DMS153 (cell line): ENCODE measurements around the gene ZPBP.
"Not testable (repeated sequence)": the region's sequence is repeated elsewhere in the genome, so short reads cannot be mapped to it uniquely, and the experiment has no call there.

Experiments
- DNase-seq: peaks from one replicate; lab custom pipeline; 2025; lab: John Stamatoyannopoulos, UW

Gene ZPBP

GRCh38 chr7:50041165-50041564 is 51.9 kb downstream of the ZPBP start:
- not testable (repeated sequence) for DNase-seq

DNA sequence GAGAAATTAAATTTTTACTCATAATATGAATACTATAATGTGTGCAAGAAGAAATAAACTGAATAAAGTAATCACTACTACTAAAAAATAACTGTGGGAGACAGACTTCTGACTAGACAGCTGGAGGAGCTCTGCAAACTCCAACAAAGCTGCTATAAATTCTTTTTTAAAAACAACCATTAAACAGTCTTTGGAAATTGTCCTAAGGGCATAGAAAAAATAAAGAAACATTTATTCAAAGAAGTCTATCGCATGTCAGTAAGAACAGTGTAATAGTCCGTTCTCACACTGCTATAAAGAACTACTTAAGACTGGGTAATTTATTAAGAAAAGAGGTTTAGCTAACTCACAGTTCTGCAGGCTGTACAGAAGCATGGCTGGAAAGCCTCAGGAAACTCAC is 56.0 kb downstream of the ZPBP start:
- no peak for DNase-seq

GRCh38 chr7:50022991-50023390 is 70.1 kb downstream of the ZPBP start:
- no peak for DNase-seq

DNA sequence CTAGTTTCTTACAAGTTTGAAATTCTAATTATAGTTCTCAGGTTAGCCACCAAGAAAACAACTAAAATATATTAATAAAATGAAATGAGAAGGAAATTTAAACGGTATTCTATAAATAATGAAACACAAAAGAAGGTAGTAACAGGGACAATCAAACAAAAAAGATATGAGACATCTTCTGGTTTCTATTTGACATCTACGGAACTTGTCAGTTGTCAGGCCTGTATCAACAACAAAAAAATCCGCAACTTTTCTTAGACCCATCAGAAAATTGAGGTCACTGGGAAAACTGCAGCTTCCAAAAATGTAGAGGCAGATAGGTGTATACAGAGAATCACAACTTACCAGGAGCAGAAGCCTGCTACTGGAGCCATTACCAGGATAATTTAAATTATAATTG is 70.6 kb downstream of the ZPBP start:
- DNase-seq, result no peak

GRCh38 chr7:49995681-49996080 is 97.4 kb downstream of the ZPBP start:
- no peak for DNase-seq

GRCh38 chr7:49986191-49986590 is 106.9 kb downstream of the ZPBP start:
- DNase-seq, result no peak

GRCh38 chr7:49980465-49980864 is 112.6 kb downstream of the ZPBP start:
- peak; percentile 18 for DNase-seq

DNA sequence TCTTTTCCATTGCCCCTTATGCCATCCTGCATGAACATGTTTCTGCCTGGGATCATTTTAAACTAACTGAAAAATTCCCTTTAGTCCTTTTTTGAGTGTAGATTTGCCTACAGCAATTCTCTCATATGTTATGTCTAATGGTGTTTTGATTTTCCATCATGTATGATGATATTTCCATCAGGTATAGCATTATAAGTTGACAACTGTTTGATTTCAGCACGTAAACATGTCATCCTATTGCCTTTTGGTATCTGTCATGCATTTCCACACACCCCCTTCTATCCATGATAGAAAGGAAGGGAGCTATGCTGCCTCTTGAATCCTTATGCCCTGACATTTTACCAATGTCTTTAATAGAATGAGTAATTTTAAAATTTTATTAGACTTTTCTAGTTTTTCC is 116.8 kb downstream of the ZPBP start:
- no peak for DNase-seq

GRCh38 chr7:49974035-49974434 is 119.0 kb downstream of the ZPBP start:
- DNase-seq, result no peak

- DNase-seq, result no peak
Measured at GRCh38 chr7:49937608-49938007, 155.4 kb downstream of the ZPBP start.

DNA sequence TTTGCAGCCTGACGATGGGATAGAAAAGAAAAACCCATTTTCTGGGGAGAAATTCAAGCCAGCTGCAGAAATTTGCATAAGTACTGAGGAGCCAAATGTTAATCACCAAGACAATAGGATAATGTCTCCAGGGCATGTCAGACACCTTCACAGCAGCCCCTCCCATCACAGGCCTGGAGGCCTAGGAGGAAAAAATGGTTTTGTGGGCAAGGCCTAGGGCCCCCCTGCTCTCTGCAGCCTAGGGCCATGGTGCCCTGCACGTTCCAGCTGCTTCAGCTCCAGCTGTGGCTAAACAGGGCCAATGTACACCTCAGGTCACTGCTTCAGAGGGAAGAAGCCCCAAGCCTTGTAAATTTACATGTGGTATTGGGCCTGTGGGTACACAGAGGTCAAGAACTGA is 161.4 kb downstream of the ZPBP start:
- DNase-seq, result no peak

- DNase-seq, result no peak
Measured at GRCh38 chr7:49928787-49929186, 164.3 kb downstream of the ZPBP start.

- DNase-seq, result no peak
Measured at GRCh38 chr7:49927631-49928030, 165.4 kb downstream of the ZPBP start.

DNA sequence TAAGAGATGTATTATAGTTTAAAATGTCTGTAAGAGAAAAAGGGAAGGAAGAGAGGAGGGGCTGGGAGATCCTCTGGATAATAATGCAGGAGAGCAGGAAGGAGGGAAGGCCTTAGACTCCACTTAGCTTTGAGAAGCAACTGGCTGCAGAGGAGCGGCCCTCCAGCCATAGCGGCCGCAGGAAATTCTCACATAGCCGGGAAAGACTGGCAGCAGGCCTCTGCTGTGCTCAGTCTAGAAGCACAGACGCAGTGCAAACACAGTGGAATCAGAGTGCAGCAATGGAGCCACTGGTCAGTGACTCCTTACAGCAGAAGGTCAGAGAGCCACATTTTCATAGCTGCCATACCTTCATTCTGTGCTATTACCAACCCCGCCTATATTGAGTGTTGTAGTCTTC is 166.3 kb downstream of the ZPBP start:
- no peak for DNase-seq

DNA sequence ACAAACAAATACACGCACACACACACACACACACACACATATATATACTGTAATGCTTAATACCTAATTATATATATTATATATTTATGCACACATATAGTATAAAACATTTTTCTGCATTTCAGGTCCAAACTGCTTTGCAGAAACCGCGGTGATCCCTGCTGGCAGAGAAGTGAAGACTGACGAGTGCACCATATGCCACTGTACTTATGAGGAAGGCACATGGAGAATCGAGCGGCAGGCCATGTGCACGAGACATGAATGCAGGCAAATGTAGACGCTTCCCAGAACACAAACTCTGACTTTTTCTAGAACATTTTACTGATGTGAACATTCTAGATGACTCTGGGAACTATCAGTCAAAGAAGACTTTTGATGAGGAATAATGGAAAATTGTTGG is 181.1 kb downstream of the ZPBP start:
- DNase-seq, result no peak

- DNase-seq, result no peak
Measured at GRCh38 chr7:49894543-49894942, 198.5 kb downstream of the ZPBP start.

DNA sequence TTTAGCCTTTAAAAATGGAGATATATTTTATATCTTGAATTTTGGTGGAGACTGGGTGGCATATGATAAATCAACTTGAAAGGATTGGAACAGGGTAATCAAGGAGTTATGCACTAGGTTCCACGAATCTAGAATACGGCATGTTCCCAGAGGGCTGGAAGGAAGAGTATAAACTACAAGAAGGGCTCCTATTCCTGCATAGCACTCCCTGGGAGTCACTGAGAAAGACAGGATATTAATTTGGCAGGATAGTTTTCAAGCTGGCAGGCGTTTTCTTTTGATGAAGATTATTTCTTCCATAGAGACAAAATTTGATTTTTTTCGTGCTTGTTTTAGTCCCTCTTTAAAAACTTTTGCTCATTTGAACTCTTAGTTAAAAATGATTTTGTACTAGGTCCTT is 199.9 kb downstream of the ZPBP start:
- DNase-seq, result no peak

DNA sequence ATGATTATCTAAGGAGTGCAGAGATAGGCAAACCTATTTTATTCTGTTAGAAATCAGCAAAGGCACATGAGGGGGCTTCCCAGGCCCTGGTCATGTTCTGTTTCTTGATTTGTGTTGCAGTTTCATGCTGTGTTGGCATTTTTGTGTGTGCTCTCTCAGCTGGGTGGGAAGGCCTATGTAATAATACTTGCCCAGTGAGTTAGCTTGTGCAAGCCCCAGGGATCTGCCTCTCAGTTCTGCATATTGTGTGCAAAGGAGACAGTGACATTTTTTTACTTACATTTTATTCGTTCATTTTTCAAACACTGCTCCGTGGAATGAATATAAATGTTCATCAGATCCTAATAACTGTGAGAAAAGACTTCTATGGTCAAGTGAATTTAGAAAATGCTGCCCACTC is 200.6 kb downstream of the ZPBP start:
- no peak for DNase-seq
